T-helper 2 cell treated with Interferon-gamma antibody and Interleukin-4, amounts not matched to agents 100 ng/mL and 5 ng/mL, for 36 hours (primary cell): ENCODE measurements around the gene ZNF391. TPM values are rescaled to one million over a fixed set of nuclear protein-coding genes. Genes with fewer than 3 reads are reported as not detected.
"Not testable (repeated sequence)": the region's sequence is repeated elsewhere in the genome, so short reads cannot be mapped to it uniquely, and the experiment has no call there.

Experiments
- intact Hi-C: fragments of 100-400 bp; cut with micrococcal nuclease; formaldehyde crosslinking; loops from one replicate; pipeline ENCODE4 v1.15.1; 2023
- total RNA-seq: library from RNA; stranded (reverse); gene quantifications from 2 replicates; pipeline ENCODE4 v1.2.3, GENCODE V29; 2022

The ZNF391 gene
- total RNA-seq, 1 donor from 2014 or later = 0.39 TPM

DNA sequence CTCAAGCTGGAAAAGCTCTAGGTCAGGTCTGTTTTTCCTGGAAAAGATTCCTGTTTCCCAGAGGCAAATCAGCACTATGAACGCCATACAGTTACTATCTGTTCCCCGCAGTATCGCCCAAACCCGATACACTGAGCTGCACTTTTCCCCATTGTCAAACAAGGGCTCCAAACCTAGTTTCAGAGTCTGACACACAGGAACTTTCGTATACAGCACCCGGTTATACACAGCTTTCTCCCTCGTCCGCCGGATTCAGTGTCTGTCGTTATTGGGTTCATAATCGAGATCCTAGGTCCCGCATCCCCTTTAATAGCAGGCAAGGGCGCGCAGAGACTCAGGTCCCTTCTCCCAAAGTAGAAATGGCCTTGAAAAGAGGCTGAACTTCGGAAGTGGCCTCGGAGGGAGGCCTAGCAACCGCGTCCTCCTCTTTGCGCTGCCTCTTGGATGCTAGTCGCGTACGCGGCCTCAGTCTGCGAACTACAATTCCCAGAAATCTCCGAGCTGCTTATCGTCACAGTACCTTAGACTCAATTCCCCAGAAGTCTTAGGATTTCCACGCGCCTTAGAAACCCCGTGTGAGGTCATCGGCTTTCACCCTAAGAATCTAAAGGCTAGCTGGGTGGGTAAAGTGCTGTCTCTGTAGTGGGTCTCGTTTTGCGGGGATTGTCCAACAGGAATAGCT, 34.2 kb downstream of the ZNF391 start:
- intact Hi-C loops = no loop called here

- intact Hi-C loops = not testable (repeated sequence)
Observed at GRCh38 chr6:27424851-27425250, 36.3 kb downstream of the ZNF391 start.

GRCh38 chr6:27426045-27426620, 37.6 kb downstream of the ZNF391 start:
- intact Hi-C loops = no loop called here

- intact Hi-C loops = no loop called here
Observed at GRCh38 chr6:27428502-27428901, 39.9 kb downstream of the ZNF391 start.

DNA sequence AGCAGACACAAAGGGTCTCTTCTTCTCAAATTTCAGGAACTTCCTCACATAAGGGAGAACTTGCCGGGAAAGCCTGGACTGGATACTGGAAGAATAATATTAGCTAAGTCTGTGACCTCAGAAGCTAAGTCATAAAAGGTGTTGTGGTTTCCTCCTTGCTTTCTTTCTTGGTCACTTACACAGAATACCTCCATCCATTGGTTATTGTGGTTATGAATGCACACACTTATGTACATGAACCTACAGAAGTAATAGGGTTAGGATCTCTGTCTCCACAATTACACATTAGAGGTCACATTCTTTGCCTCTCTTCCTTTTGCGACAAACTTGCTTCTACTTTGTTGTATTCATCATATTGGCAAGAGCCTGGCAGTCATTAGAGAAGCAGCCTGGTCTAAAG, 40.4 kb downstream of the ZNF391 start:
- intact Hi-C loops = no loop called here

DNA sequence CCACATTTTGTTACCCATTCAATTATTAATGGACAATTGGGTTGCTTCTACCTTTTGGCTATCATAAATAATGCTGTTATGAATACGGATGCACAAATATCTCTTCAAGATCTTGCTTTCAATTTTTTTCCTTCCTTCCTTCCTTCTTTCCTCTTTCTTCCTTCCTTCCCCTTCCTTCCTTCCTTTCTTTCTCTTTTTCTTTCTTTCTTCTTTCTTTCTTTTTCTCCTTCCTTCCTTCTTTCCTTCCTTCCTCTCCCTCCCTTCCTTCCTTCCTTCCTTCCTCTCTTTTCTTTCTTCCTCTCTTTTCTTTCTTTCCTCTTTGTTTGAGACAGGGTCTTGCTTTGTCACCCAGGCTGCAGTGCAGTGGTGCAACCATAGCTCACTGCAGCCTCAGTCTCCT, 45.2 kb downstream of the ZNF391 start:
- intact Hi-C loops = no loop called here

DNA sequence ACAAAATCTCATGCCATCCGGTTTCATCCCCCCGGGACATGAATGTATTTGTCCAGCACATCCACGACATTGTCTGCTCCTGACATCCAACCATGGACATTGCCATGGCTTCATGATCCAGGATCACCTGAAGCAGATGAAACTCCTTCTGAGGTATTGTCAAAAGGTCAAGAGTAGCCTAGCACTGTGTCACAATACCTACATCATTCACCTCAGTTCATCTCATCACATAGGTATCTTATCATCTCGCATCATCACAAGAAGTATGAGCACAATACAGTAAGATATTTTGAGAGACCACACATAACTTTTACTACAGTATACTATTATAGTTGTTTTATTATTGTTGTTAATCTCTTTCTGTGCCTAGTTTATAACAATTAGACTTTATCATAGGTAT, 50.8 kb downstream of the ZNF391 start:
- intact Hi-C loops = no loop called here

GRCh38 chr6:27441001-27441400, 52.4 kb downstream of the ZNF391 start:
- intact Hi-C loops = no loop called here

- intact Hi-C loops = no loop called here
Observed at GRCh38 chr6:27442932-27443331, 54.4 kb downstream of the ZNF391 start.

DNA sequence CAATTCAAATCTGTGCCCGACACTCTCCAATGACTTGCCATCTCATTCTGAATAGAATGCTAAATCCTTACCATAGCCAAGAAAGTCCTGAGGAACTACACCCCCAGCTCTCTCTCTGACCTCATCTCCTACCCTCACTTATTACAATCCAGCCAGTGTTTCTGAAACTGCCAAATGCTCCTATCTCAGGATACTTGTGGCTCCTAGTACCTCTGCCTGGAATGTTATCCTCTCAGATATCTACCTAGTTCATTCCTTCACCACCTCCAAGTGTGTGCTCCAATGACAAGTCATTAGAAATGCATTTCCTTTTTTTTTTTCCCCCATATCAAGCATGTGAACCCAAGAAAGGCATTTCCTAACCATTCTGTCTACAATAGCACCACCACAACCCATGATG, 59.9 kb downstream of the ZNF391 start:
- intact Hi-C loops = no loop called here

GRCh38 chr6:27451660-27452390, 63.3 kb downstream of the ZNF391 start:
- intact Hi-C loops = no loop called here

GRCh38 chr6:27452496-27452897, 63.9 kb downstream of the ZNF391 start:
- intact Hi-C loops = no loop called here

Other genes starting within 250 kb of the ZNF391 start
- 1.3 and 1.9 TPM in 2 replicates for gene PRSS16, start 141.1 kb upstream of the ZNF391 start, total RNA-seq
- not detected in 2 replicates for gene POM121L2, start 76.5 kb upstream of the ZNF391 start, total RNA-seq
- gene ZNF184, start 84.3 kb downstream of the ZNF391 start, total RNA-seq = 11.7 and 11.9 TPM in 2 replicates